A673 (cell line): ENCODE results near the gene CFAP97. TPM values are rescaled to one million over a fixed set of nuclear protein-coding genes. Genes with fewer than 3 reads are reported as not detected.

Source experiments
- BruUV-seq: library from RNA; stranded (reverse); fragments of 400-500 nt; replicated peaks from 2 replicates; lab custom pipeline; 2021; lab: Mats Ljungman, UMichigan
- CTCF ChIA-PET: fragments of 300-600 bp; sonication (Branson Sonifier 250); formaldehyde crosslinking; loops from one replicate; lab custom pipeline; 2022; ENCODE audit warnings: antibody characterized with exemption; lab: Charles Lee
- POLR2A ChIA-PET: fragments of 300-600 bp; sonication (Branson Sonifier 250); formaldehyde crosslinking; loops from one replicate; lab custom pipeline; 2022; ENCODE audit warnings: antibody characterized with exemption; ENCODE audit not compliant: low non-redundant PET; lab: Charles Lee
- DNase-seq: peaks from one replicate; pipeline ENCODE4 v3.0.0-alpha.2; 2015; ENCODE audit warnings: low spot score
- H3K27ac ChIP-seq: fragments of 200-600 bp; sonication (generic); 2 replicates; pipeline ENCODE4 v1.5.1; 2016; ENCODE audit warnings: mixed run types, low read depth, mild to moderate bottlenecking, mixed read lengths, antibody characterized with exemption, low read length; ENCODE audit not compliant: poor library complexity, severe bottlenecking
- H3K27me3 ChIP-seq: fragments of 200-600 bp; sonication (generic); replicated peaks from 2 replicates; pipeline ENCODE4 v1.6.1; 2017; ENCODE audit warnings: mixed run types, low read depth, mild to moderate bottlenecking, mixed read lengths, antibody characterized with exemption, low read length; ENCODE audit not compliant: insufficient read depth, poor library complexity
- H3K36me3 ChIP-seq: fragments of 200-600 bp; sonication (generic); 2 replicates; pipeline ENCODE4 v1.6.1; 2016; ENCODE audit warnings: mixed run types, mild to moderate bottlenecking, mixed read lengths, antibody characterized with exemption, low read length; ENCODE audit not compliant: insufficient read depth, poor library complexity, severe bottlenecking
- H3K4me1 ChIP-seq: fragments of 200-600 bp; sonication (generic); 2 replicates; pipeline ENCODE4 v1.6.1; 2017; ENCODE audit warnings: mixed run types, mild to moderate bottlenecking, mixed read lengths, antibody characterized with exemption, low read length; ENCODE audit not compliant: insufficient read depth, poor library complexity, severe bottlenecking
- H3K4me3 ChIP-seq: fragments of 200-600 bp; sonication (generic); 2 replicates; pipeline ENCODE4 v1.5.1; 2016; ENCODE audit warnings: low read depth, mixed run types, mild to moderate bottlenecking, mixed read lengths, low read length; ENCODE audit not compliant: poor library complexity, severe bottlenecking
- H3K9me3 ChIP-seq: fragments of 200-600 bp; sonication (generic); 2 replicates; pipeline ENCODE4 v1.6.1; 2016; ENCODE audit warnings: mixed run types, low read depth, mild to moderate bottlenecking, mixed read lengths, antibody characterized with exemption, low read length; ENCODE audit not compliant: poor library complexity, severe bottlenecking
- CTCF ChIP-seq: fragments of 300-800, 200-600 bp; sonication (generic); conservative IDR thresholded peaks from 2 replicates; pipeline ENCODE4 v1.5.1; 2017; ENCODE audit warnings: low read depth, mild to moderate bottlenecking, antibody characterized with exemption, low read length, moderate library complexity, mixed read lengths
- EZH2 ChIP-seq: fragments of 200-600 bp; sonication (generic); IDR thresholded peaks from 2 replicates; pipeline ENCODE4 v1.6.1; 2017; ENCODE audit warnings: borderline replicate concordance, low read depth, mild to moderate bottlenecking, mixed read lengths, antibody characterized with exemption, low read length; ENCODE audit not compliant: poor library complexity, severe bottlenecking
- intact Hi-C: fragments of 100-400 bp; cut with micrococcal nuclease; formaldehyde crosslinking; loops from one replicate; pipeline ENCODE4 v1.10.0; 2022; ENCODE audit not compliant: unreplicated experiment
- total RNA-seq: library from RNA; stranded (reverse); gene quantifications from 2 replicates; pipeline ENCODE4 v1.2.3, GENCODE V29; 2021

CFAP97 gene
- total RNA-seq, 1 experiment from 2014 or later: 28.9 TPM

GRCh38 chr4:185137233-185137925, 66.4 kb downstream of the CFAP97 start:
- no peaks in the 10 kb centered on the region for H3K9me3 ChIP-seq

GRCh38 chr4:185134307-185134869, 69.4 kb downstream of the CFAP97 start:
- H3K36me3 ChIP-seq: no peaks in the 10 kb centered on the region
- no peaks in the 10 kb centered on the region for H3K4me1 ChIP-seq
- H3K27me3 ChIP-seq: no peaks in the 10 kb centered on the region
- no TSS peak for BruUV-seq
- no peak overlapping the region for H3K4me3 ChIP-seq
- ChIA-PET POLR2A (interaction anchor here (0.6 kb wide), 2 partner anchors 72 to 95 kb away, joined by 3 to 8 read pairs; no protein-coding TSS in a partner anchor), CTCF (interaction anchor here (0.6 to 1.1 kb wide), 13 partner anchors 9 to 870 kb away, joined by 3 to 10 read pairs (median 3); partner anchors contain the start of gene SLC25A4)
- peak; percentile 63 for DNase-seq
- no peak overlapping the region for H3K27ac ChIP-seq
- TF ChIP-seq EZH2 (no peak), CTCF (peak; percentile 84)
- intact Hi-C loops: loop anchor here (1.0 to 10.0 kb wide), 3 partner anchors 94 to 870 kb away; no protein-coding TSS in a partner anchor
- no peaks in the 10 kb centered on the region for H3K9me3 ChIP-seq

More at GRCh38 chr4:185137233-185137925, 66.4 kb downstream of the CFAP97 start:
- CTCF ChIA-PET: no interaction called here
- Histone ChIP-seq H3K27me3 (no peaks in the 10 kb centered on the region), H3K27ac (no peak overlapping the region), H3K36me3 (no peaks in the 10 kb centered on the region), H3K4me1 (no peaks in the 10 kb centered on the region), H3K4me3 (no peak overlapping the region)
- no TSS peak for BruUV-seq
- POLR2A ChIA-PET: no interaction called here
- intact Hi-C loops: loop anchor here (10.0 kb wide), 1 partner anchor 873 kb away; no protein-coding TSS in a partner anchor
- TF ChIP-seq EZH2 (no peak), CTCF (no peak)
- DNase-seq: no peak

- intact Hi-C loops: no loop called here
- H3K4me1 ChIP-seq: no peaks in the 10 kb centered on the region
- H3K9me3 ChIP-seq: no peaks in the 10 kb centered on the region
- no TSS peak for BruUV-seq
- ChIA-PET CTCF (no interaction called here), POLR2A (no interaction called here)
- peaks cover 12% of the 10 kb centered on the region for H3K27me3 ChIP-seq
- TF ChIP-seq CTCF (peak; percentile 28; the same call in 1 of the 2 replicates), EZH2 (no peak)
- DNase-seq: peak; percentile 33
- peak overlapping the region; percentile 52 for H3K4me3 ChIP-seq
- no peaks in the 10 kb centered on the region for H3K36me3 ChIP-seq
- H3K27ac ChIP-seq: no peak overlapping the region
Measured at GRCh38 chr4:185128272-185129119, 75.3 kb downstream of the CFAP97 start.
